22Rv1 (cell line): ENCODE results near the gene SHFL.

Source experiments
- H3K27ac ChIP-seq: fragments of 450-650 bp; 2 replicates; pipeline ENCODE4 v1.5.1; 2017
- CTCF ChIP-seq: fragments of 450-650 bp; IDR thresholded peaks from 2 replicates; pipeline ENCODE4 v1.5.1; 2017; ENCODE audit warnings: mild to moderate bottlenecking
- ZFX ChIP-seq: fragments of 450-650 bp; IDR thresholded peaks from 2 replicates; pipeline ENCODE4 v1.6.1; 2017; ENCODE audit warnings: antibody characterized with exemption, borderline replicate concordance

SHFL gene

GRCh38 chr19:10124429-10124828, 38.3 kb downstream of the SHFL start:
- no peak for TF ChIP-seq ZFX
- no peak for TF ChIP-seq CTCF

GRCh38 chr19:10126213-10126639, 40.1 kb downstream of the SHFL start:
- TF ChIP-seq ZFX (no peak), CTCF (no peak)

More at GRCh38 chr19:10124429-10124828, 38.3 kb downstream of the SHFL start:
- H3K27ac ChIP-seq: no peak overlapping the region

GRCh38 chr19:10132905-10133304, 46.8 kb downstream of the SHFL start:
- H3K27ac ChIP-seq: no peak overlapping the region
- no peak for TF ChIP-seq CTCF
- TF ChIP-seq ZFX: no peak

More at GRCh38 chr19:10126213-10126639, 40.1 kb downstream of the SHFL start:
- no peak overlapping the region for H3K27ac ChIP-seq

- TF ChIP-seq CTCF (no peak), ZFX (no peak)
- H3K27ac ChIP-seq: no peak overlapping the region
These were observed 47.5 kb downstream of the SHFL start for GRCh38 chr19:10133596-10133995.

GRCh38 chr19:10134040-10134439, 47.9 kb downstream of the SHFL start:
- H3K27ac ChIP-seq: no peak overlapping the region
- no peak for TF ChIP-seq ZFX
- TF ChIP-seq CTCF: no peak

GRCh38 chr19:10135551-10136334, 49.6 kb downstream of the SHFL start:
- TF ChIP-seq CTCF (no peak), ZFX (no peak)
- H3K27ac ChIP-seq: no peak overlapping the region

- H3K27ac ChIP-seq: no peak overlapping the region
These were observed 50.8 kb downstream of the SHFL start for GRCh38 chr19:10136936-10137335.

More at GRCh38 chr19:10136936-10137335, 50.8 kb downstream of the SHFL start:
- TF ChIP-seq CTCF (no peak), ZFX (no peak)
